Measurements from ENCODE around the gene CCL25. TPM values are rescaled to one million over a fixed set of nuclear protein-coding genes. Genes with fewer than 3 reads are reported as not detected.

Gene CCL25
- total and polyA plus RNA-seq, 2 of the 13 experiments (the other 11 are each of a cell fraction or from before 2014, with no cell fraction given): not detected

DNA sequence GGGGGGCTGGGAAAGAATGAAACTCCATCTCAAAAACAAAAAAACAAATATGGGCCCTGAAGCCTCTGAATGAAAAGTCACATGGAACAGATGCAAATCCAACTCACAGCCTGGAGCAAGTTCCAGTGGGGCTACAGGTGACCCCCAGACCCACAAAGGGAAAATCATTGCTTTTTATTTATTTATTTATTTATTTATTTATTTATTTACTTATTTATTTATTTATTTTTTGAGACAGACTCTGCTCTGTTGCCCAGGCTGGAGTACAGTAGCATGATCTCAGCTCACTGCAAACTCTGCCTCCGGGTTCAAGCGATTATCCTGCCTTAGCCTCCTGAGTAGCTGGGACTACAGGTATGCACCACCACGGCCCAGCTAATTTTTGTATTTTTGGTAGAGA is 13.3 kb upstream of the CCL25 start (continued):
- TF ChIP-seq, protein P1, sequence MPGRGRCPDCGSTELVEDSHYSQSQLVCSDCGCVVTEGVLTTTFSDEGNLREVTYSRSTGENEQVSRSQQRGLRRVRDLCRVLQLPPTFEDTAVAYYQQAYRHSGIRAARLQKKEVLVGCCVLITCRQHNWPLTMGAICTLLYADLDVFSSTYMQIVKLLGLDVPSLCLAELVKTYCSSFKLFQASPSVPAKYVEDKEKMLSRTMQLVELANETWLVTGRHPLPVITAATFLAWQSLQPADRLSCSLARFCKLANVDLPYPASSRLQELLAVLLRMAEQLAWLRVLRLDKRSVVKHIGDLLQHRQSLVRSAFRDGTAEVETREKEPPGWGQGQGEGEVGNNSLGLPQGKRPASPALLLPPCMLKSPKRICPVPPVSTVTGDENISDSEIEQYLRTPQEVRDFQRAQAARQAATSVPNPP (CRISPR knock-in tag; IDR thresholded peaks at IDR 0.05): no peak
- TF ChIP-seq ZIK1 (CRISPR knock-in tag; IDR thresholded peaks at IDR 0.05; ENCODE audit: borderline replicate concordance, low read depth): no peak
- no peak for TF ChIP-seq YEATS2 (CRISPR knock-in tag; IDR thresholded peaks at IDR 0.05; ENCODE audit: borderline replicate concordance)
- TF ChIP-seq, protein P2, sequence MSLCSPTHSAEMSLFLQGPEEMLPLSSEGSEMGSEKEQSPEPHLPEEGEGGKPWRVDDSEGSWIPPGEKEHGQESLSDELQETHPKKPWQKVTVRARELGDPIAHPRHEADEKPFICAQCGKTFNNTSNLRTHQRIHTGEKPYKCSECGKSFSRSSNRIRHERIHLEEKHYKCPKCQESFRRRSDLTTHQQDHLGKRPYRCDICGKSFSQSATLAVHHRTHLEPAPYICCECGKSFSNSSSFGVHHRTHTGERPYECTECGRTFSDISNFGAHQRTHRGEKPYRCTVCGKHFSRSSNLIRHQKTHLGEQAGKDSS (CRISPR knock-in tag; IDR thresholded peaks at IDR 0.05; ENCODE audit: borderline replicate concordance, low read depth): no peak
- TF ChIP-seq, protein P3, sequence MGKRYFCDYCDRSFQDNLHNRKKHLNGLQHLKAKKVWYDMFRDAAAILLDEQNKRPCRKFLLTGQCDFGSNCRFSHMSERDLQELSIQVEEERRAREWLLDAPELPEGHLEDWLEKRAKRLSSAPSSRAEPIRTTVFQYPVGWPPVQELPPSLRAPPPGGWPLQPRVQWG (CRISPR knock-in tag; IDR thresholded peaks at IDR 0.05; ENCODE audit: borderline replicate concordance, low read depth): no peak
- TF ChIP-seq ZNF839 (CRISPR knock-in tag; IDR thresholded peaks at IDR 0.05; ENCODE audit: borderline replicate concordance): no peak
- no peak for TF ChIP-seq NFE2 (CRISPR knock-in tag; IDR thresholded peaks at IDR 0.05)
- TF ChIP-seq, protein P4, sequence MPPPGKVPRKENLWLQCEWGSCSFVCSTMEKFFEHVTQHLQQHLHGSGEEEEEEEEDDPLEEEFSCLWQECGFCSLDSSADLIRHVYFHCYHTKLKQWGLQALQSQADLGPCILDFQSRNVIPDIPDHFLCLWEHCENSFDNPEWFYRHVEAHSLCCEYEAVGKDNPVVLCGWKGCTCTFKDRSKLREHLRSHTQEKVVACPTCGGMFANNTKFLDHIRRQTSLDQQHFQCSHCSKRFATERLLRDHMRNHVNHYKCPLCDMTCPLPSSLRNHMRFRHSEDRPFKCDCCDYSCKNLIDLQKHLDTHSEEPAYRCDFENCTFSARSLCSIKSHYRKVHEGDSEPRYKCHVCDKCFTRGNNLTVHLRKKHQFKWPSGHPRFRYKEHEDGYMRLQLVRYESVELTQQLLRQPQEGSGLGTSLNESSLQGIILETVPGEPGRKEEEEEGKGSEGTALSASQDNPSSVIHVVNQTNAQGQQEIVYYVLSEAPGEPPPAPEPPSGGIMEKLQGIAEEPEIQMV (CRISPR knock-in tag; IDR thresholded peaks at IDR 0.05; ENCODE audit: low read depth): no peak
- TF ChIP-seq HNF4G (IDR thresholded peaks at IDR 0.05; ENCODE audit: borderline replicate concordance, low read depth, low read length): no peak
- TF ChIP-seq HNF4G (CRISPR knock-in tag; IDR thresholded peaks at IDR 0.05; ENCODE audit: borderline replicate concordance, low read depth): no peak
- TF ChIP-seq, protein P5, sequence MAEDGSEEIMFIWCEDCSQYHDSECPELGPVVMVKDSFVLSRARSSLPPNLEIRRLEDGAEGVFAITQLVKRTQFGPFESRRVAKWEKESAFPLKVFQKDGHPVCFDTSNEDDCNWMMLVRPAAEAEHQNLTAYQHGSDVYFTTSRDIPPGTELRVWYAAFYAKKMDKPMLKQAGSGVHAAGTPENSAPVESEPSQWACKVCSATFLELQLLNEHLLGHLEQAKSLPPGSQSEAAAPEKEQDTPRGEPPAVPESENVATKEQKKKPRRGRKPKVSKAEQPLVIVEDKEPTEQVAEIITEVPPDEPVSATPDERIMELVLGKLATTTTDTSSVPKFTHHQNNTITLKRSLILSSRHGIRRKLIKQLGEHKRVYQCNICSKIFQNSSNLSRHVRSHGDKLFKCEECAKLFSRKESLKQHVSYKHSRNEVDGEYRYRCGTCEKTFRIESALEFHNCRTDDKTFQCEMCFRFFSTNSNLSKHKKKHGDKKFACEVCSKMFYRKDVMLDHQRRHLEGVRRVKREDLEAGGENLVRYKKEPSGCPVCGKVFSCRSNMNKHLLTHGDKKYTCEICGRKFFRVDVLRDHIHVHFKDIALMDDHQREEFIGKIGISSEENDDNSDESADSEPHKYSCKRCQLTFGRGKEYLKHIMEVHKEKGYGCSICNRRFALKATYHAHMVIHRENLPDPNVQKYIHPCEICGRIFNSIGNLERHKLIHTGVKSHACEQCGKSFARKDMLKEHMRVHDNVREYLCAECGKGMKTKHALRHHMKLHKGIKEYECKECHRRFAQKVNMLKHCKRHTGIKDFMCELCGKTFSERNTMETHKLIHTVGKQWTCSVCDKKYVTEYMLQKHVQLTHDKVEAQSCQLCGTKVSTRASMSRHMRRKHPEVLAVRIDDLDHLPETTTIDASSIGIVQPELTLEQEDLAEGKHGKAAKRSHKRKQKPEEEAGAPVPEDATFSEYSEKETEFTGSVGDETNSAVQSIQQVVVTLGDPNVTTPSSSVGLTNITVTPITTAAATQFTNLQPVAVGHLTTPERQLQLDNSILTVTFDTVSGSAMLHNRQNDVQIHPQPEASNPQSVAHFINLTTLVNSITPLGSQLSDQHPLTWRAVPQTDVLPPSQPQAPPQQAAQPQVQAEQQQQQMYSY (CRISPR knock-in tag; IDR thresholded peaks at IDR 0.05): no peak

Measured in HepG2 (cell line).